Ovary (tissue), 9 donors: ENCODE measurements around the gene RAB6B. TPM values are rescaled to one million over a fixed set of nuclear protein-coding genes. Genes with fewer than 3 reads are reported as not detected.

Experiments used
- DNase-seq, 5 donors: peaks; one replicate each; pipeline ENCODE4 v3.0.0-alpha.2; 2019 to 2020
- H3K27ac ChIP-seq, 2 donors: fragments of 200-600 bp; one replicate each; pipeline versions ENCODE4 v1.5.1 to v1.8.0; 2019 to 2022
- H3K27me3 ChIP-seq: fragments of 200-600 bp; one replicate; pipeline ENCODE4 v1.8.0; 2022
- H3K36me3 ChIP-seq: fragments of 200-600 bp; sonication (generic); one replicate; pipeline ENCODE4 v1.5.1; 2019
- H3K4me1 ChIP-seq: one replicate; pipeline ENCODE4 v1.8.1; 2013; ENCODE audit warnings: mild to moderate bottlenecking, moderate library complexity; ENCODE audit not compliant: insufficient read depth
- H3K4me3 ChIP-seq: fragments of 200-600 bp; sonication (generic); one replicate; pipeline ENCODE4 v1.5.1; 2017
- H3K9me3 ChIP-seq, 2 donors: fragments of 200-600 bp in 1 of 2; sonication (generic) in 1 of 2; one replicate each; pipeline versions ENCODE4 v1.5.1 to v1.8.1; 2013 to 2019; ENCODE audit warnings: mild to moderate bottlenecking in 1 of 2, moderate library complexity in 1 of 2
- EP300 ChIP-seq: sonication (generic); formaldehyde crosslinking; IDR thresholded peaks from one replicate; pipeline ENCODE4 v1.6.1; 2017; ENCODE audit warnings: antibody characterized with exemption
- POLR2A ChIP-seq: fragments of 450-650 bp; IDR thresholded peaks from one replicate; pipeline ENCODE4 v1.6.1; 2017; ENCODE audit warnings: antibody characterized with exemption, mild to moderate bottlenecking, moderate library complexity
- WGBS, 3 donors: extraction: QIAGEN DNeasy Blood & Tissue Kit in 1 of 3; methylation state at CpG; one replicate each; pipeline versions ENCODE4 v1.1.5 to v1.1.7; 2013 to 2017; 5-methylcytosine and 5-hydroxymethylcytosine counted together
- intact Hi-C, 4 donors: fragments of 100-400 bp; cut with DNase I; formaldehyde crosslinking; loops; one replicate each; pipeline versions ENCODE4 v1.11.0 to v1.15.1; 2022 to 2023
- polyA plus RNA-seq, 2 donors: library from polyadenylated mRNA; stranded (reverse); fragments of 200-250 nt in 1 of 2; fragments of 350-450 nt in 1 of 2; fragmentation: Illumina TruSeq in 1 of 2; extraction: RNeasy Lipid Tissue Mini Kit (QIAGEN cat#74804) in 1 of 2; gene quantifications; one replicate each; pipeline ENCODE4 v1.2.3, GENCODE V29; 2013 to 2014
- total RNA-seq, 7 donors: library from RNA; depleted of rRNA in 2 of 7; stranded (reverse); fragments of >200 nt in 2 of 7; fragmentation: NEBNext Ultra II Directional in 3 of 7; extraction: Animal tissue kit (Norgen Biotek cat#: 25700) in 3 of 7; gene quantifications; one replicate each; pipeline versions ENCODE4 v1.1.0 to v1.2.4, GENCODE V29; 2016 to 2023
- TF ChIP-seq, protein P1 (sequence below), 3 donors: fragments of 450-650 bp in 2 of 3; fragments of 200-600 bp in 1 of 3; IDR thresholded peaks; one replicate each; pipeline versions ENCODE4 v1.5.1 to v1.8.0; 2016 to 2022; ENCODE audit warnings: antibody characterized with exemption in 3 of 3, mild to moderate bottlenecking in 1 of 3
- donor health status: DM: no; HTN: no; CAD: no; lungs with moderate emphysema.
- donor health status: DM: no; HTN: no; CAD: no.
- donor health status: Bipolar disorder and iron deficiency.
- donor health status: DM: yes; HTN: yes; CAD: no.
- donor health status: DM: no; HTN: no; CAD: no.
- donor health status: DM: yes; HTN: yes; CAD: no.

Gene RAB6B
- total and polyA plus RNA-seq, 9 donors = 0.50 to 9.1 (median 3.9) TPM

DNA sequence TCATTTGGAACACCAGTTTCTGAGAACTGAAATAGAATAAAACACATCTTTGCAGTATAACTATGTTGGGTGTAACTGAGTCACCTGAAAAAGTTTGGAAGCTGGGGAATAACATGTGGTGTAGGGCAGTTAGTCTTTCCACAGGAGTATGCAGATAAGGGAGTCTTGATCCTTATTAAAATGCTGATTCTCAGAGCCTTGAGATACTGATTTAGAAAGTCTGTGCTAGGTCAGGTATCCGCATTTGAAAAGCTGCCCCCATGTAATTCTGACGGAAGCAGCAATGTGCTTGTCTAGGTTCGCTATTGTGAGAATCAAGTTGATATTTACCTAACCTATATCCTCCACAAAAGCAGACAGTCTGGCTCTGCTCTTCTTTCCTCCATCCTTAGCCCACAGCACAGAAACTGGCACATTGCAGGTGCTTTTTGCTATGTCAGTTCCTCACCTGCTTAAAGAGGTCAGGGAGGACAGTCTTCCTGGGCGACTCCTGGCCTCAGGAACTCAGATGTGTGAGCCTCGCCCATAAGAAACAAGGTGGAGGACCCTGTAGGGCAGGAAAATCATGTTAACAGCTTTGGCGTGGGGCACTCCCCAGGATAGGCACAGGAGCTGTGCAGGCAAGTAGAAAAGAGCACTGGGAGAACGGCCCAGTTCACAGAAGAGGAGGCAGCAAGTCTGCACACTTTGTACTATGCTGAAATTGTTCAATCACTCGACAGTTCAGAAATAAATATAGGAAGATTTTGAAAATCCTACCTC is 117.7 kb downstream of the RAB6B start:
- no peak for DNase-seq
- Histone ChIP-seq H3K27ac (no peak overlapping the region), H3K4me1 (no peaks in the 10 kb centered on the region), H3K4me3 (no peak overlapping the region), H3K36me3 (no peaks in the 10 kb centered on the region), H3K9me3 (no peaks in the 10 kb centered on the region), H3K27me3 (no peaks in the 10 kb centered on the region)
- TF ChIP-seq POLR2A (no peak), EP300 (no peak)
- TF ChIP-seq, protein P1, sequence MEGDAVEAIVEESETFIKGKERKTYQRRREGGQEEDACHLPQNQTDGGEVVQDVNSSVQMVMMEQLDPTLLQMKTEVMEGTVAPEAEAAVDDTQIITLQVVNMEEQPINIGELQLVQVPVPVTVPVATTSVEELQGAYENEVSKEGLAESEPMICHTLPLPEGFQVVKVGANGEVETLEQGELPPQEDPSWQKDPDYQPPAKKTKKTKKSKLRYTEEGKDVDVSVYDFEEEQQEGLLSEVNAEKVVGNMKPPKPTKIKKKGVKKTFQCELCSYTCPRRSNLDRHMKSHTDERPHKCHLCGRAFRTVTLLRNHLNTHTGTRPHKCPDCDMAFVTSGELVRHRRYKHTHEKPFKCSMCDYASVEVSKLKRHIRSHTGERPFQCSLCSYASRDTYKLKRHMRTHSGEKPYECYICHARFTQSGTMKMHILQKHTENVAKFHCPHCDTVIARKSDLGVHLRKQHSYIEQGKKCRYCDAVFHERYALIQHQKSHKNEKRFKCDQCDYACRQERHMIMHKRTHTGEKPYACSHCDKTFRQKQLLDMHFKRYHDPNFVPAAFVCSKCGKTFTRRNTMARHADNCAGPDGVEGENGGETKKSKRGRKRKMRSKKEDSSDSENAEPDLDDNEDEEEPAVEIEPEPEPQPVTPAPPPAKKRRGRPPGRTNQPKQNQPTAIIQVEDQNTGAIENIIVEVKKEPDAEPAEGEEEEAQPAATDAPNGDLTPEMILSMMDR (IDR thresholded peaks at IDR 0.05) = no peak
- intact Hi-C loops = no loop called here
- WGBS, 3 donors = 70 to 78% (median 76%) methylated on average over 8 of the region's 8 CpGs

DNA sequence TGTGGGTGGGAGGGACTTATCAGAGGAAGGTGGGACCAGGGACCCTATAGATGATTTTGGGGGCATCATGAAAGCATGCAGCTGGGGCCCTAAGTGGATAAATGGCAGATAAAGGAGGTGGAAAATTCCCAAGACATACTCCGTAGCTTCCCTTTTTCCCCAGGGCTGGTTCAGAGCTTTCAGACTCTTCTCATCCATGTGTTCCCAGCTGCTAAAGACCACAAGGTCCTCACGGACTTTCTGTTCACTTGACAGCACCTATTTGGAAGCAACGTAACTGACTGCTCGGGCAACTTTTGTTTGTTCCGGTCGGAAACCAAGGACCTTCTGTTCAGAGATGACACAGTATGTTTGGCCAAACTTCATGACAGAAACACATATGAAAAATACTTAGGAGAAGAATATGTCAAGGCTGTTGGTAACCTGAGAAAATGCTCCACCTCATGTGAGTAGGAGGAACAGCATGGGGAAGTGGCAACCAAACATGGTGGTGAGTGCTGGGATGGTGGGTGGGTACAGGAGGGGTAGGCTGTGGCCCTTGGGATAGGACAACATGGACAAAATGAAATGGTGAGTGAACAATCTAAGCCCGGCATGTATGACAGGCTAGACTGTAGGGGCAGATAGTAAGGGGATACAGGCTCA is 118.8 kb downstream of the RAB6B start:
- 92% methylated on average over 7 of the region's 7 CpGs for WGBS, 3 donors

DNA sequence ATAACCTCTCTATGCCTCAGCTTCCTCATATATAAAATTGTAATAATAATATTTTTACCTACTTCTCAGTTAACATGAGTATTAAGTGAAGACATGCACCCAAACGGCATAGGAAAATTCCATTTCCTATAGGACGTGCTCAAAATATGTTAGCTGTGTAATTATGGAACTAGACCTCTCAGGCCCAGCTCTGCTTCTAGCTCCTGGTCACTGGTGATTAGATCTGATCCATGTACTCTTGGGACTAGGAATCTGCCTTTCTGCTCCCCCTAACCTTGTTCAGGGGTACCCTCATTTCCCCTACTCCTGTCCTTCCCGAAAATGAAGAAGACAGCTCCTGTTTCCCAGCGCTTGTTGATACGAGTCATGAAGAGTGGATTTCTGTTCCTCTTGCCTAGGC is 119.8 kb downstream of the RAB6B start:
- WGBS, 3 donors = 91 to 96% (median 95%) methylated on average over 5 of the region's 5 CpGs
- TF ChIP-seq EP300 (no peak), POLR2A (no peak)
- TF ChIP-seq, protein P1 (IDR thresholded peaks at IDR 0.05) = no peak
- H3K4me1 ChIP-seq = no peaks in the 10 kb centered on the region
- DNase-seq = no peak
- H3K27me3 ChIP-seq = no peaks in the 10 kb centered on the region
- no peaks in the 10 kb centered on the region for H3K9me3 ChIP-seq
- no peaks in the 10 kb centered on the region for H3K36me3 ChIP-seq
- intact Hi-C loops = no loop called here
- H3K27ac ChIP-seq = no peak overlapping the region
- H3K4me3 ChIP-seq = no peak overlapping the region

More for the DNA sequence above, 118.8 kb downstream of the RAB6B start:
- Histone ChIP-seq H3K27ac (no peak overlapping the region), H3K4me3 (no peak overlapping the region), H3K27me3 (no peaks in the 10 kb centered on the region), H3K9me3 (no peaks in the 10 kb centered on the region), H3K36me3 (no peaks in the 10 kb centered on the region), H3K4me1 (no peaks in the 10 kb centered on the region)
- DNase-seq = no peak
- TF ChIP-seq EP300 = no peak
- TF ChIP-seq, protein P1 (IDR thresholded peaks at IDR 0.05) = no peak
- TF ChIP-seq POLR2A = no peak
- intact Hi-C loops = no loop called here

DNA sequence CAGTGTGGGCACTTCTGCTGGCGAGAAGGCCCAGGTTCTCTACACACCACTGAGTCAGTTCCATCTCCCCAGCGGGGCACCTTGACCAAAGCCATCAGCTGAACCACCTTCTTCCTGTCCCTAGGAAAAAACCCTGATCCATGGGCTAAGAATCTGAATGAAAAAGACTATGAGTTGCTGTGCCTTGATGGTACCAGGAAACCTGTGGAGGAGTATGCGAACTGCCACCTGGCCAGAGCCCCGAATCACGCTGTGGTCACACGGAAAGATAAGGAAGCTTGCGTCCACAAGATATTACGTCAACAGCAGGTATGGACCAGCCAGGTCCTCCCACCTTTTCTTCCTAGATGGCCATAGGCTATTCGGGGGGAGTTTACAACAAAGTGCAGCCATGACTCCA is 120.4 kb downstream of the RAB6B start:
- H3K27ac ChIP-seq = no peak overlapping the region
- 91 to 95% (median 95%) methylated on average over 9 of the region's 9 CpGs for WGBS, 3 donors
- H3K9me3 ChIP-seq = no peaks in the 10 kb centered on the region
- H3K27me3 ChIP-seq = no peaks in the 10 kb centered on the region
- DNase-seq = no peak
- intact Hi-C loops = no loop called here
- no peaks in the 10 kb centered on the region for H3K36me3 ChIP-seq
- TF ChIP-seq POLR2A (no peak), EP300 (no peak)
- TF ChIP-seq, protein P1 (IDR thresholded peaks at IDR 0.05) = no peak
- H3K4me3 ChIP-seq = no peak overlapping the region
- no peaks in the 10 kb centered on the region for H3K4me1 ChIP-seq

Other genes with a start within 250 kb of the RAB6B start
- gene TOPBP1, start 233.9 kb downstream of the RAB6B start, total RNA-seq = 10 to 100 TPM; 11.9 to 21.0 (median 14.7) TPM
- gene TOPBP1, start 233.9 kb downstream of the RAB6B start, polyA plus RNA-seq = 10 to 100 TPM in 1 of 2 donors, 1 to 10 TPM in 1; 9.1 to 12.2 TPM
- 10 to 100 TPM in 1 of 7 donors, 1 to 10 TPM in 5, under 1 TPM in 1; under 0.01 to 18.1 (median 2.0) TPM for gene TF, start 149.5 kb downstream of the RAB6B start, total RNA-seq
- 1 to 10 TPM in 1 of 2 donors, under 1 TPM in 1; 0.87 to 4.7 TPM for gene TF, start 149.5 kb downstream of the RAB6B start, polyA plus RNA-seq
- 10 to 100 TPM in 6 of 7 donors, 1 to 10 TPM in 1; 6.2 to 51.9 (median 35.1) TPM for gene SRPRB, start 90.1 kb downstream of the RAB6B start, total RNA-seq
- gene SRPRB, start 90.1 kb downstream of the RAB6B start, polyA plus RNA-seq = 10 to 100 TPM; 14.0 to 59.7 TPM
- gene SLCO2A1, start 134.0 kb upstream of the RAB6B start, total RNA-seq = 10 to 100 TPM in 2 of 7 donors, 1 to 10 TPM in 4, under 1 TPM in 1; 0.83 to 16.7 (median 3.7) TPM
- 10 to 100 TPM in 1 of 2 donors, 1 to 10 TPM in 1; 3.6 to 23.6 TPM for gene SLCO2A1, start 134.0 kb upstream of the RAB6B start, polyA plus RNA-seq